Measurements from ENCODE around the gene IGFL4.

- TF ChIP-seq CTCF (IDR thresholded peaks at IDR 0.05) (no peak), POLR2A (IDR thresholded peaks at IDR 0.05) (no peak)
Observed at GRCh38 chr19:45995715-45996385, 45.0 kb downstream of the IGFL4 start.

Measured in stomach (tissue), 4 donors.